PC-9 (cell line): ENCODE measurements around the gene VWA8. TPM values are rescaled to one million over a fixed set of nuclear protein-coding genes. Genes with fewer than 3 reads are reported as not detected.

Experiments
- BruUV-seq: library from RNA; stranded (reverse); fragments of 400-500 nt; replicated peaks from 2 replicates; lab custom pipeline; 2021; lab: Mats Ljungman, UMichigan
- CTCF ChIA-PET: fragments of 300-600 bp; sonication (Branson Sonifier 250); formaldehyde crosslinking; loops from one replicate; lab custom pipeline; 2022; ENCODE audit warnings: antibody characterized with exemption; lab: Charles Lee
- POLR2A ChIA-PET: fragments of 300-600 bp; sonication (Branson Sonifier 250); formaldehyde crosslinking; loops from one replicate; lab custom pipeline; 2022; ENCODE audit warnings: antibody characterized with exemption; ENCODE audit not compliant: unreplicated experiment; lab: Charles Lee
- DNase-seq, 2 experiments: peaks; one replicate each; pipeline versions ENCODE4 v3.0.0 to v3.0.0-alpha.2; 2015 to 2022; ENCODE audit warnings: mixed read lengths in 1 of 2
- H2AFZ ChIP-seq: fragments of 200-600 bp; sonication (generic); 2 replicates; pipeline ENCODE4 v1.8.1; 2017; ENCODE audit warnings: antibody characterized with exemption
- H3F3A ChIP-seq: fragments of 200-600 bp; sonication (generic); 2 replicates; pipeline ENCODE4 v1.8.1; 2017; ENCODE audit warnings: antibody characterized with exemption, mild to moderate bottlenecking, low read depth; ENCODE audit not compliant: insufficient read depth
- H3K27ac ChIP-seq: fragments of 200-600 bp; sonication (generic); 2 replicates; pipeline ENCODE4 v1.6.1; 2016; ENCODE audit warnings: mixed run types
- H3K27me3 ChIP-seq: fragments of 200-600 bp; sonication (generic); 2 replicates; pipeline ENCODE4 v1.6.1; 2016; ENCODE audit warnings: low read depth, mixed run types; ENCODE audit not compliant: insufficient read depth
- H3K36me3 ChIP-seq: fragments of 200-600 bp; sonication (generic); 2 replicates; pipeline ENCODE4 v1.6.1; 2016; ENCODE audit warnings: low read depth, mixed run types
- H3K4me1 ChIP-seq: fragments of 200-600 bp; sonication (generic); replicated peaks from 2 replicates; pipeline ENCODE4 v1.6.1; 2016; ENCODE audit warnings: mixed run types; ENCODE audit not compliant: insufficient read depth
- H3K4me2 ChIP-seq: fragments of 200-600 bp; sonication (generic); 2 replicates; pipeline ENCODE4 v1.6.1; 2017; ENCODE audit warnings: mixed run types
- H3K4me3 ChIP-seq: fragments of 200-600 bp; sonication (generic); 2 replicates; pipeline ENCODE4 v1.6.1; 2016; ENCODE audit warnings: mixed run types
- H3K79me2 ChIP-seq: fragments of 200-600 bp; sonication (generic); 2 replicates; pipeline ENCODE4 v1.6.1; 2017; ENCODE audit warnings: low read depth, mixed run types
- H3K9me2 ChIP-seq: fragments of 200-600 bp; sonication (generic); 2 replicates; pipeline ENCODE4 v1.8.1; 2017; ENCODE audit warnings: mild to moderate bottlenecking; ENCODE audit not compliant: insufficient read depth
- H3K9me3 ChIP-seq: fragments of 200-600 bp; sonication (generic); 2 replicates; pipeline ENCODE4 v1.8.1; 2016; ENCODE audit warnings: low read depth; ENCODE audit not compliant: insufficient read depth
- H4K20me1 ChIP-seq: fragments of 200-600 bp; sonication (generic); 2 replicates; pipeline ENCODE4 v1.8.1; 2017; ENCODE audit not compliant: insufficient read depth
- CTCF ChIP-seq: fragments of 200-600 bp; sonication (generic); conservative IDR thresholded peaks from 2 replicates; pipeline ENCODE4 v1.6.1; 2017; ENCODE audit warnings: mixed run types, antibody characterized with exemption, mild to moderate bottlenecking, moderate library complexity
- EZH2 ChIP-seq: fragments of 200-600 bp; sonication (generic); IDR thresholded peaks from 2 replicates; pipeline ENCODE4 v1.8.0; 2017; ENCODE audit warnings: antibody characterized with exemption, low read depth
- intact Hi-C: fragments of 100-400 bp; cut with micrococcal nuclease; formaldehyde crosslinking; loops from one replicate; pipeline ENCODE4 v1.10.0; 2022; ENCODE audit not compliant: unreplicated experiment
- total RNA-seq: library from RNA; stranded (reverse); gene quantifications from 2 replicates; pipeline ENCODE4 v1.2.3, GENCODE V29; 2021

VWA8 gene
- total RNA-seq, 1 experiment from 2014 or later = 14.1 TPM

- Histone ChIP-seq H2AFZ (no peak overlapping the region), H3K4me1 (peaks cover 5% of the 10 kb centered on the region; the same call in 1 of the 2 replicates), H3K36me3 (no peaks in the 10 kb centered on the region), H3K4me3 (no peak overlapping the region), H3K27ac (no peak overlapping the region), H4K20me1 (no peaks in the 10 kb centered on the region), H3K27me3 (no peaks in the 10 kb centered on the region), H3K79me2 (no peaks in the 10 kb centered on the region), H3K9me2 (no peaks in the 10 kb centered on the region), H3F3A (no peaks in the 10 kb centered on the region), H3K9me3 (no peaks in the 10 kb centered on the region), H3K4me2 (no peak overlapping the region)
- intact Hi-C loops = no loop called here
- ChIA-PET CTCF (no interaction called here), POLR2A (interaction anchor here (0.5 kb wide), 1 partner anchor 27 kb away, joined by 9 read pairs; no protein-coding TSS in a partner anchor)
- TF ChIP-seq CTCF (no peak), EZH2 (no peak)
- no peak for DNase-seq
- no TSS peak for BruUV-seq
Measured at GRCh38 chr13:41976476-41976875, 15.6 kb upstream of the VWA8 start.

- CTCF ChIA-PET = no interaction called here
- no peak overlapping the region for H3K4me2 ChIP-seq
- DNase-seq = no peak
- H3K4me3 ChIP-seq = no peak overlapping the region
- no peak for TF ChIP-seq CTCF
- TF ChIP-seq EZH2 = no peak
- no peaks in the 10 kb centered on the region for H3K9me3 ChIP-seq
- no TSS peak for BruUV-seq
- H3K36me3 ChIP-seq = no peaks in the 10 kb centered on the region
- POLR2A ChIA-PET = no interaction called here
- no peaks in the 10 kb centered on the region for H3K27me3 ChIP-seq
- no peak overlapping the region for H2AFZ ChIP-seq
- no peaks in the 10 kb centered on the region for H3F3A ChIP-seq
- no peak overlapping the region for H3K27ac ChIP-seq
- no peaks in the 10 kb centered on the region for H4K20me1 ChIP-seq
- intact Hi-C loops = no loop called here
- H3K9me2 ChIP-seq = no peaks in the 10 kb centered on the region
- no peaks in the 10 kb centered on the region for H3K4me1 ChIP-seq
- no peaks in the 10 kb centered on the region for H3K79me2 ChIP-seq
Measured at GRCh38 chr13:41974262-41974900, 13.5 kb upstream of the VWA8 start.

- H3K9me2 ChIP-seq = no peaks in the 10 kb centered on the region
- ChIA-PET CTCF (no interaction called here), POLR2A (no interaction called here)
- H3K27me3 ChIP-seq = no peaks in the 10 kb centered on the region
- TF ChIP-seq CTCF (no peak), EZH2 (no peak)
- intact Hi-C loops = no loop called here
- H3K36me3 ChIP-seq = no peaks in the 10 kb centered on the region
- no peaks in the 10 kb centered on the region for H3K4me1 ChIP-seq
- H3K9me3 ChIP-seq = no peaks in the 10 kb centered on the region
- BruUV-seq = no TSS peak
- DNase-seq = no peak
- H3K27ac ChIP-seq = no peak overlapping the region
- no peak overlapping the region for H3K4me3 ChIP-seq
- H3K4me2 ChIP-seq = no peak overlapping the region
- H2AFZ ChIP-seq = no peak overlapping the region
- H3K79me2 ChIP-seq = no peaks in the 10 kb centered on the region
- H3F3A ChIP-seq = no peaks in the 10 kb centered on the region
- no peaks in the 10 kb centered on the region for H4K20me1 ChIP-seq
Measured at GRCh38 chr13:41973247-41973741, 12.4 kb upstream of the VWA8 start.
